ENCODE data around the gene MGLL.

MGLL gene

DNA sequence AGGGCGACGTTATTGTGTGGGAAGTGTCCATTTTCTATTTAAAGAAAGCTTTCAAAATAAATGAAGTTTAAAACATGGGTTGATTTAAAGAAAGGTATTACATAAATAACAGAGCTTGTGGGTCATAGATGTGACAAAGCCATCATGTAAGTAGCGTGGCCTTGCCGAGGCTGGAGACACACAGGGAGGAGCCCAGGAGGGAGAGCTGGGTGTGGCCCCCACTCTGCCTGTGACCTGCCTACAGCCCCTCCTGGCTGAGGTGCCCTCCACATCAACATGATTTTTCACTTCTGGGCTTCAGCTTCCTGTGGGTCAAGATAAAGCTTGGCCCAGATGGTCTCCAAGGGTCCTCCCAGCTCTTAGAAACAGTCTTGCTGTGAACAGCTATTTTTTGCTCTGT, 12.5 kb upstream of the MGLL start:
- no peak for FAIRE-seq

DNA sequence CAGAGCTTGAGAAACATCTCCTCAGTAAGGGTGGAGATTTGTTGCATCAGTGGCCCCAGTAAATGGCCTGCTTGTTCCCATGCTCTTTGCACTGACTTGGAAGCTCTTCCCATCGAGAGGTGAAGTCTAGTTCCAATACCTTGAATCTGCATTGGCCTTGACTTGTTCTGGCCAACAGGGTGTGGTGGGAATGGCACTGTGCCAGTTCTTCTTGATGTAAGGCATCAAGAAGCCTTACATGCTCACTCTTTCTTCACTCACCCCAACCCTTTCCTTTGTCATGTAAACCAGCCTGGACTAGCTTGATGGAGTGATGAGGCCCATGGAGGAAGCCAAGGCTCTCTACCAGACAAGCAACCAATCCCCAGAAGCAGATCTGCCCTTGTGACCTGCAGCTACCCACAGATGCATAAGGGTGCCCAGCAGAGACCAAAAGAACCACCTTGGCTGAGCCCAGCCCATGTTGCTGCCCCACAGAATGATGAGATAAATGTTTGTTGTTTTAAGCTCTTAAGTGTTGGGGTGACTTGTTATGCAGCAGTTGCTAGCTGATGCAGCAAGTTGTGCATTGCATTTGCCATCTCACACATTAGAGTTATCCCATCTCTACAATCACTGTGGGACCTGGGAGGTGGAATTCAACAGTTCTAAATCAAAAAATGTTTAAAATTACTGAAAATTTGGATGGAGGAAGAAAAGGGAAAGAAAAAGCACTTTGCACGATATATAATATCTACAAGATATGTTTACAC, 11.1 kb upstream of the MGLL start:
- no peak for FAIRE-seq

DNA sequence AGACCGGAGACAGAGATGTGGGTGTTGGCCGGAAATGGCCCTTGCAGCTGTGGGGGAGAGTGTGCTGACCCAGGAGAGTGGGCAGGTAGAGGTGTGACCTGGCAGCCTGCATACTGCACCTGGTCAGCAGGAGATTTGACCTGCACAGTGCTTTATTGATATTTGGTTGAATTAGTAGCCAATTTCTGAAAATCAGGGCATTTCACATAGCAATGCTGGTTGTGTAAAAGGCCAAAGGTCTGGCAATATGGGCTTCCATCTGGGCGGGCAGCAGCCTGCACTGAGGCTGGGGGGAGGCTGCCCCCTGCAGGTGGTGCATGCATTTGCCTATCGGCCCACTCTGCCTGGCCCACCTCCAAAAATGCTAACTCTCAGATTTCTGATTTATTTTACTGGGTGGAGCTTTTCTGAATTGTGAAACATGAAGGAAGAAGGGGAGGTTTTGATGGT, 9.4 kb upstream of the MGLL start:
- FAIRE-seq = no peak

DNA sequence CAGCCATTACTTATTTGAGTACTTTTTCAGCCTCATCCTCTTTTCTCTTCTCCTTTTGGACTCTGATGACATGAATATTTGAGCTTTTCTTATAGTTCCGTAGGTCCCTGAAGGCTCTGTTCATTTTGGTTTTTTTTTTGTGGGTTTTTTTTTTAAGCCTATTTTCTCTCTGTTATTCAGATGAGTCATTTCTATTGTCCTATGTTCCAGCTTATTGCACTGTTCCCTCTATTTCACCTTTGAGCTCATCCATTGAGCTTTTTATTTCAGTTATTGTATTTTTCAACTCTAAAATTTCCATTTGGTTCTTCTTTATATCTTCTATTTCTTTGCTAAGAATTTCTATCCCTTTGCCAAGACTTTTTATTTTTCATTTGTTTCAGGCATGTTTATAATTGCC, 7.2 kb upstream of the MGLL start:
- FAIRE-seq = no peak

DNA sequence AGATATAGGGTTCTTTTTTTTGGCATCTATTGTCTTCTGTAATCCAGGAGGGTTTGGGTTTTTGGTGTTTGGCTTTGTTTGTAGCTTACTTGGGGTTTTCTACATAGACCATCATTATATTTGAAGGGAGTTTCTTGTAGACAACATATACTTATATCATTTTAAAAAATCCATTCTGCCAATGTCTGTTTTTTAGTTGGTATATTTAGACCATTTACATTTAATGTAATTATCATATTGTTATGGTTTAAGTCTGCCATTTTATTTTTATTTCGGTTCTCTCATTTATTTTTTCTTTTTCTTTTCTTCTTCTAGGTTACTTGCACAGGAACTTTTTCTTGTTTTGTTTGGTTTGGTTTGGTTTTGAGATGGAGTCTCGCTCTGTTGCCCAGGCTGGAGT, 5.5 kb upstream of the MGLL start:
- no peak for FAIRE-seq

DNA sequence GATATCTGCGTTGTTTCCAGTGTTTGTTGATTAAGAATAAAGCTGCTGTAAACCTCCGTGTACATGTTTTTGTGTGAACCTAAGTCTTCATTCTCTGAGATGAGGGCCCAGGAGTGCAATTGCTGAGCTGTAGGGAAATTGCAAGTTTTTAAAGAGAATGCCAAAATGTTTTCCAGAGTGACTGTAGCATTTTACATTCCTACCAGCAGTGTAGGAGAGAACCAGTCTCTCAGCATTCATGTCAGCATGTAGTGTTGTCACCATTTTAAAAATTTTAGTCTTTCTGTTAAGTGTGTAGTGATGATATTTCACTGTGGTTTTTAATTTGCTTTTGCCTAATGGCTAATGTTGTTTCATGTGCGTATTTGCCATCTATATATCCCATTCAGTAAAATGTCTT, 3.4 kb upstream of the MGLL start:
- FAIRE-seq = no peak

DNA sequence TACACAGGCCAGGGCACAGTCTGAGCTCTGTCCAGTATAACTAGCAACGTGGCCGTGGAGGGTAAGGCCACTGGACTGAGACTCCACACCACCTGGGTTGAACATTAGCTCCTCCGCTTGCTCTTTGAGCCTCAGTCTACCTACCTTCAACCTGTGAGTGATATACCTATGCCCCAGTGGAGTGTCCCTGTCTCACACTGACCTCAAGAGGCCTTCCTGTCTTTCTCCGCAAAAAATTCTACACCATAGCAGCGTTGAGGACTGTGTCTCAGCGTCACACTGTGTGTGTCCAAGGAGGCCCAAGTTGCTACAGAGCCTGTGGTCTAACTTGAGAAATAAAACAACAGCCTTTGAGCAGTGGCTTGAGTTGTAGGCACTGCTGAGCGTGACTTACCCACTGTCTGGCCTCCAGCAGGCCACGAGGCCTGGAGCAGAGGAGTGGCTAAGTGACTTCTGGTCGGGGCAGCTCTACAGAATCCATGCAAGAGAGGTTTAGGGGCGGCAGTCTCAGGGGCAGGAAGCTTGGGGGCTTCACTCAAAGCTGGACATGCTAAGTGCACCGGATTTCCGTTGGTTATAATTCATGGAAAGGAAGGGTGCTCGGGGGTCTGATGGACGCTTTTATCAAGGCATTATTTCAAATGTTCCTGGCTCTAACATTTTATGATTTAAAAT, 2.0 kb upstream of the MGLL start:
- no peak for FAIRE-seq

DNA sequence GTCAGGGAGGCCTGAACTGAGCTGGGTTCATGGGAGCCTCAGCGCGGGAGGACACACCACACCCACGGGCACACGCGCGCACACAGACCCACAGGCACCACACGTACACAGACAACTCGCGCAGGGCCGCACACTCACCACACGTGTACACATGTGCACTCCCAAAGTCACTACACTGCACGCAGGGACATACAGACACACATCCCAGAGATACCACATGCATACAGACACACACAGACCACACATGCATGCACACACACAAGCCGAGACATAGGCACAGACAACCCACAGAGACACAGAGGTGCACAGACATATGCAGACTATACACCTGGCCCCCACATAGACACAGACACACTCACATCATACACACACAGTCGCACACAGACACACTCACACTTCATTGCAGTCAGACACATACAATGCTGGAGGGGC, 1.1 kb upstream of the MGLL start:
- FAIRE-seq = no peak

DNA sequence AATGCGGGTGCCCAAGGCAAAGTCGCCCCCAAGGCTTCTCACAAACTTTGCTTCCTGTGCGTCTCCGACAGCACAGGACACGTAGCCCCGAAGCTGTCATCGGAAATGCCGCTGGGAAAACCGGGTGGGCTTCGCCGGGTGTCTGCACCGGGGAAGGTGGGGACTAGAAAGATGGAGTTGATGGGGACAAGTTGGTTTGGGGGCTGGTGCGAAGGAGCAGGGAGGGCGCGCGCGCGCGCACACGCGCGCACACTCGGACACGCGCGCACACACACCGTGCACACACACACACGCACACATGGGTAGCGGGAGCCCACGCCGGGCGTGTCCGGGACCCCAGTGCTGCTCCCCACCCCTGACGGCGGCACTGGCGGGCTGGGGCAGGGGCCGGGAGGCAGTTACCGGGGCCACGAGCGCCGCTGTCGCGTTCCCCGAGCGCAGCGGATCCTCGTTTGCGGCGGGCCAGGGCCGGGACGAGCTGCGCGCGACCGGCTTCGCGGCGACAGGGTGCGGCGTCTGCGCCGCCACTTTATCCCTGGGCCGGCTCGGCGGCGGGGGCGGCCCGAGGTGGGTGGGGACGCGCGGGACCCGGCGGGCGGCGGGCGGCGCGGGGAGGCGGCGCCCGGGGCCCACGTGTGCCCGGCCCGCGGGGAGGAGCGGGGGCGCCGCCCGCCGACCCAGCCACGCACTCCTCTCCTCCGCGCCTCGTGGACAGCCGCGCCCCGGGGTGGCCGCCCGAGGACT, 539 bp upstream of the MGLL start:
- no peak for FAIRE-seq

DNA sequence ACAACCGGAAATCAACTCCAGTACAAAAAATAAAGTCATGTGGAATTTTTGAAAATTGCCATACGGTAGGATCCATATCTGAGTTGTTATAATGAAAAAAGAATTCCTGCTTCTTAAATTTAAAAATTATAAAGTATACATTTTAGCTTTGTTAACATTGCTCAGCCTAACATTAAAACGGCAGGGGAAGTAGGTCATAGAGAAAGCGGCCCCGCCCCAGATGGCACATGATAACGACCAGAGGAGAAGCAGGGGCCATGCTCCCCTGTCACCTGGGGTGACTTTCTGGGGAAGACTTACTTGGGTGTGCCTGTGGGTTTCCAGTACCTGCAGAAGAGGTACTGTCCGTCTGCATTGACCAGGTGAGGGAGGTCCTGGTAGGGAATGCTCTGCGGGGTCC, 921 bp downstream of the MGLL start:
- no peak for FAIRE-seq

DNA sequence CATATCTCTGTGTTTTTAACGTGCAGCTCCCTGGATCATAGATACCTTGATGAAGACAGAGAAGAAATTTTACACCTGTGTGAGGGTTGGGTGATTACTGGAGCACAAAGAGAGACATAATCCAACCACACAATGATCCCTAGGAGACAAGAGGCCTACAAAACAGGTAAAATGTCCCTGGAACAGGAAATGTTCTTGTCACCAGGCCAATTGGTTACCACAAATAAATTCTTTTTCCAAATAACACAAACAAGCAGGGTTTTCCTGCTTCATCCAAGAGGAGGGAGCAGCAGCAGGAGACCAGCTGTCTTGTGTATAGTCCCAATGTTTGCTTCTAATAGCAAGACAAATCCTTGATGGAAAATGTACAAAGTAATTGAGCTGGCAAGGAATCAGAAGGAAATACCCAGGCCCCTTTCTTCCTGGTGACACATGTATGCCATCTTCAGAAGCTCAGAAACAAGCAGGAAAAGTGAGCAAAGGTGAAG, 1.4 kb downstream of the MGLL start:
- FAIRE-seq = no peak

DNA sequence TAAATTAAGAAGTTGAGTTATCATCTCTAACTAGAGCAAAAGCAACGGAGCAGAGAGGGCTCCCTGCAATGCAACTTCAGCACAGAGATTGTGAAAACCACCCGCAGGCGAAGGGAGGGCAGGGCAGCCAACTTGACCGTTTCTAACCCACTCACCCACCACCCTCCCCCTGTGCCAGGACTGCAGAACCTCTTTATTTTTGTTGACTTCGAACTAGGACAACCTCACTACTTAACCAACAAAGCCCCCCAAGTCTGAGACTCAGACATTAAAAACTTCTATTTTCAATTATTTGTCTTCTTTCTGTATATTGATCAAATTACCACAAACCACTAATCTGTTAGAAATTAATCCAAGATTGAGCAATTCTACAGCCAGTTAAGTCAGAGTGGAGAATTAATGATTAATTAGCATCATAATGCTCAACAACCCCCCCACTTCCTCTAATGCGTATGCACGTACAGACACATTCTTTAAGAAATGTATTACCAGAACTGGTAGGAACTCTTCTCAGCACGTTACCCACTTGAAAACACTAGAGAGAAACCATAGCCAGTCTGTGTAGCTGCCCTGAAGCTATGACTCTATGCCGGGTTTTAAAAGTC, 2.0 kb downstream of the MGLL start:
- FAIRE-seq = no peak

DNA sequence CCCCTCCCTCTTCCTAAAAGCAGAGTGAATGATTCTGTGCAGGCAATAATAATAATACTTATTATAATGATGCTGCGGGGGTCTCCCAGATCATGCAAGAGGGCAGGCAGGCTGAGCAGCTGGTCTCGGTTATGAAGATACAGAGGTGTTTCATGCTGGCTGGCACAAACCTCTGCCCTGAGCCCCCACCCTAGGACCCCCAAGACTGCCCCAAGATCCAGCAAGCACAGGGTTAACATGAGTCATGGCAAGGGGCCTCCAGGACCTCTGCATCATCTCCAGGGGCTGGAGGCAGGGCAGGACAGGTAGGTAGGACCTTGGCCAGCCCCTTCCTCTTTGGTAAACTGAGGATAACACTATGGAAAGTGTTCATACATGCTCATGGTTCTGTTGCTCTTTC, 2.7 kb downstream of the MGLL start:
- no peak for FAIRE-seq

DNA sequence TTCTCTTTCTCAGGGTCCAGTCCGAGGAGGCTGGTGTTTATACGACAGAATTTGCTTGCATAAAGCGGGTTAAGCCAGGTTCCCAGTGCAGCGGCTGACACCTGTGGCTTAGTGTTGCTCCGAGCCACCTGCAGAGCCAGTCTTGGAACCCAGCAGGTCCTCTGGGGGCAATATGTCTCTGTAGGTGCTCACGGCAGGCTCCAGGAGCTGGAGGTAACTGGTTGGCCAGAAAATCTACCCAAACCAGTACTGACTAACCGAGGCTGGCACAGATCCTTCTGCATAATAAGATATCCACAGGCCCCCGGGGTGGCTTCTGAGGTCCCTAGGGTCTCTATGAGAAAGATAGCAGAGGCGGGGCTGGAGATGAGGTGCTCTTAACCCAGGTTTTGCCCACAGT, 3.2 kb downstream of the MGLL start:
- no peak for FAIRE-seq

DNA sequence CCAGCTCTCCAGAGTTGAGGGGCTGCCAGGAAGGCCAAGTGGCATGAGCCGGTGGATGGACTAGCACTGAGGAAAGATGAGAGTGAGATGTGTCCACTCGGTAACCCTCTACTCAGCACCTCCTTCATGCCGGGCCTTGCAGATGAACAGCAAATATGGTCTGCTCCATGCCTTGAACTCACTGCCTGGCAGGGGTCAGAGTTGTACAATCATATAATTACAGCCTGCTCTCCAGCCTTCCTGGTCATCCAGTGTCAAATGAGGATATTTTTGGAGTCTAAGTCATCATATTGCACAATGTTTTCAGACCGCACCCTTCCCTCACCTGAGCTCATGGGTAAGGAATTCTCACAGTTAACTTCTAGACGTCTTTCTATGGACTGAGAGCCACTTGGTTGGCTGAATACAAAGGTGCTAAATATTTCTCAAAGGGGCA, 4.9 kb downstream of the MGLL start:
- FAIRE-seq = no peak

DNA sequence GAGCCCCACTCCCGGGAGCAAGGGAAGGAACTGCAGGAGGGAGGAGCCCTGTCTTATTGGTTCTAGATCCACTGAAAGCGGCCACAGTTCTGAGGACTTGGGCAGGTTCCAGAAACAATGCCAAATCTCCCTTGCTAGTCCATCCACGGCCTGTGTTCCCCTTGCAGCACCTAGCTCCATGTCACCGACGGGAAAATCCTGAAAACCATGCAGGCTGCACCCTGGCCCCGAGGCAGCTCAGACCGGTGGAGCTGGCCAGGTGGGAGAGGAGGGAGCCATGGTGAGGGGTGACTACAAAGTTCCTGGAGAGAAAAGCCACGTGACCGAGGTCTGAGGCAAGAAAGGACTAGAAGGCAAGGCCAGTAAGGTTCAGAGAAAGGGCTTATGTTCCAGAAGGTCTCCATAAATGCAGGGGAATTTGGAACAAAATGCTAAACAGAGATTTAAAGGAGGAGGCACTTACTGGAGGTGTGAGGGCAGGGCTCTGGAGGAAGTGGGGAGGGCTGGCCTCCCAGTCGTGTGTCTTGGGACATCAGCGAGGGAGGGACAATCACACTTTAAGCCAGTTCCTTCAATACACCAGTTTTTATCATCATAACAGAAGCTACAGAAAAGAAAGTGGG, 5.4 kb downstream of the MGLL start:
- no peak for FAIRE-seq

DNA sequence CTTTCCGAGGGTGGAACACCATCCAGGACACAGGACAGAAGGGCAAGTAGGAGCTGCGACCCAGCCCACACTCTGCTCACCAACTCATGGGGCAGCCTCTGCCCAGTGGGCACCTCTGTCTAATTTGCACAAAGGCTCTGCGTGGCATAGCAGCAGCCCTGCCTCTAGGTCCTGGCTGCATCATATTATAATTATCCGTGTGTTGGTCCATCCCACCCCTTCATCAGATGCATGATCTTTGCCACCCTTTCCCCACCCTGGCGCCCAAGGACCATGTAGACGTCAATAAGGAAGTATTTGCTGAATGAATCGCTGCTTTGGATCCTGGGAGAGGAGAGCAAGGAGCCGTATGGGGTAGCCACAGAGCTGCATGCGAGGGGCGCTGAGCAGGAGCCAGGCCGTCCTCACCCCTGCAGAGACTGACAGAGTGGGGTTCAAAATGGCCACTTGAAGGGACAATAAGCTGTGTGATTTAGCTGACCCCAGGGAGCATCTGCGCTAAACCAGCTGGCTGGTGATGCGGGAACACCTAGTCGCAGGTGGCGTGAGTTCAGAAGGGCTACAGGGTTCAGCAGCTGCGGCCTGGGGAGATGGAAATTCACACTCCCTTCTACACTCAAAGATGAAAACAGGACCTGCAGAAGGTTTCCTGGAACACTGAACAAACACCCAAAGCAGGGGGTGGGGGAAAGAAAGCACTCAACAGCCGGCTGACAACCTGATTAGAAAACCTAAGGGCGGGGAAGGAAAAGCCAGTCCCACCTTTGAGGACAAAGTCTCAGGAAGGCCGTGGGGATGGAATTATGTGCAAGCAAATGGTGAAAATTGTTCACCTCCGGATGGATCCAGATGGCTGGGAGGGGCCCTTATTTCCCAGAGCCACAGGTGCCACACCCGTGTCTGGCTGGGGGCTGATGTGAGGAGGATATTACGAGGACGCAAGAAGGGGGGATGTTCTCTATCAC, 6.4 kb downstream of the MGLL start:
- no peak for FAIRE-seq

DNA sequence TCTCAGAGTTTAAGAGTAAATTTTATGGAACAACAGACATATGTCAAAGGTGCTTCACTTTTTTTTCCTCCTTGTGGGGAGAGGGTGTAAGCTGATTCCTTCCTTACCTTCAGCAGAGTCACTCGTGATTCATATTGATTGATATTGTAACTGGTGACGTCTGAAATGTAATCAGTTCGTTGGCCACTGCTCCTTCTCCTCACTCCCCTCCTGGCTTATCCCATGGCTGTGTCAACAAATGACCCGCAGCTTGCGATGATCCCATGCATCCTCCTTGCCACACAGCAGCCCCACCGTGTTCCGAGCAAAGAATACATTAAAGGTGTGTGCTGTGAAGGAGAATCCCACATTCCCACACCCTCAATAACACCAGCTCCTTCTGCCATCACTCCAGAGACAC, 7.3 kb downstream of the MGLL start:
- no peak for FAIRE-seq

DNA sequence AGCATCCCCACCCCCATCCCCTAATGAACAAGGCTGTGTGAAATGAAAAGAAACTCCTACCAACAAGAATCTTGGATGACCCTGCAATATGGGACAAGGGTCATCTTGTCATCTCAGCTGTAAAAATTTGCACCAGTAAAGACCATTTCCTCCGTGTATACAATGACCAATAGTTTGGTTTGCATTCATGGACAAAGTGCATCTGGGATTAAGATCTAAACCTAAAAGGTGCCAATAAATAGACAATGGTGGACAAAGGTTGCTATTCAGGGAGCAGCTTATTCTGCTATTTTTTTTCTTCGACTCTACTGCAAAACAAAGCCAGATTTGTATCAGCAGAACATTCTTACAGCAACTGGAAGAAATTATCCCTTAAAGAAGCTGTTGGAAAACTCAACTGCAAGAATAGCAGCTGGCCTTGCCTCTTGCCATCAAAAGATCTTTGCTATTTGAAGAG, 8.0 kb downstream of the MGLL start:
- no peak for FAIRE-seq

DNA sequence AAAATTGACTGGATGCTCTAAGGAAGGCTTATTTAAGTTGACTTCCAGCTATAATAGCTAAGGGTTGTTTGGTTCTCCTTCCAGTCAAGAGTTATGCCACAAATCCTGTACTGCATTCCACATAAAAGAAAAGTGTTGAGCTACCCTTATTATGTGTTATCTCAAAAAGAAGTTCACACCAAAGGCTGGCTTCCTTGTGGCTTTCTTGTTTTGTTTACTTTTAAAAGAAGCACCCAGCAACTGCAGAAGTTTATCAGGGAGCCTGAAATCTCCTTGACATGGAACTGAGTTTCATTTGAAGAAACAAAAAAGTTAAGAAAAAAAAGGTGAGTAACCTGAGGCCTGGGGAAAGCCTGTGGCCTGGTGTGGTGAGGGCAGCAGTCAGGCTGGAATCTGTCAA, 10.2 kb downstream of the MGLL start:
- no peak for FAIRE-seq

DNA sequence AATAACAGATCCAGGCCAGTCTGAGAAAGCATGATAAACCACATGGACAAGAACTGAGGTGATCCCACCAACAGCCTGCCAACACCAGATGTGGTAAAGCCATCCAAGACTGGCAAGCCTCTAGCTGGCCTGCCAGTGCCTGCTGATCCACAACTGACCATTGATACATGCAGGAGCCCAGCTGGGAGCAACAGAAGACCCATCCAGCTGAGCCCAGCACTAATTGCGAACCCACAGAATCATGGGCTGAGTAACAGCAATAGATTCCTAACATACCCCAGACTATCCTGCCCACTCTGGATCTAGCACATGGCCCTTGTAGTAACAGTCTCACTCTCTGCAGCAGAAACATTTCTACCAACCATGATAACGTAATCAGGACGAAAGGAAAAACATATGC, 10.6 kb downstream of the MGLL start:
- FAIRE-seq = no peak

DNA sequence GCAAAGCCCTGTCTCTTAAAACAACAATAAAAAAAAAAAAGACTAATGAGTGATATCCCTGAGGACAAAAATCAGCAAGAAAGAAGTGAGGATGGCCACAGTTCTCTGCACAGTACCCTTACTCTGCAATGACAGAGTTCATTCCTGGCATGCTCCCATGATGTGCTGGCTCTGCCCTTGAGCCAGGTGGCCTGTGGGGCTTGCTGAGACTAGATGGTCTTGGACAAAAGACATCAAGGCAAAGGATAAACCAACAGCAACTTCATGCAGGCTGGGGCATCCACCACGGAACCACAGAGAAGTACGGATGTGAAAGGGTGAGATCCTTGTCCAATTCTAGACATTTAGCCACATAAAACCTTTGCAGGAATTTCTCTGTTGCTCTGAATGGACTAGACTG, 12.7 kb downstream of the MGLL start:
- no peak for FAIRE-seq
